Neural progenitor cell (in vitro differentiated cells): Measurements from ENCODE around the gene INHBC. TPM values are rescaled to one million over a fixed set of nuclear protein-coding genes. Genes with fewer than 3 reads are reported as not detected.

Experiments used
- DNase-seq: peaks from one replicate; pipeline ENCODE4 v3.0.0-alpha.2; 2016; ENCODE audit warnings: low spot score
- H2AFZ ChIP-seq: fragments of 200-600 bp; sonication (generic); replicated peaks from 2 replicates; pipeline ENCODE4 v1.6.1; 2016; ENCODE audit warnings: antibody characterized with exemption
- H3F3A ChIP-seq: fragments of 200-600 bp; sonication (generic); 2 replicates; pipeline ENCODE4 v1.6.1; 2016; ENCODE audit warnings: antibody characterized with exemption, low read depth
- H3K27ac ChIP-seq: fragments of 200-600 bp; sonication (generic); 2 replicates; pipeline ENCODE4 v1.5.1; 2016; ENCODE audit warnings: mild to moderate bottlenecking
- H3K27me3 ChIP-seq: fragments of 200-600 bp; sonication (generic); 2 replicates; pipeline ENCODE4 v1.6.1; 2016; ENCODE audit warnings: mild to moderate bottlenecking, moderate library complexity
- H3K36me3 ChIP-seq: fragments of 200-600 bp; sonication (generic); 2 replicates; pipeline ENCODE4 v1.5.1; 2016
- H3K4me1 ChIP-seq: fragments of 200-600 bp; sonication (generic); 2 replicates; pipeline ENCODE4 v1.6.1; 2016; ENCODE audit warnings: mixed run types
- H3K4me2 ChIP-seq: fragments of 200-600 bp; sonication (generic); 2 replicates; pipeline ENCODE4 v1.6.1; 2016
- H3K4me3 ChIP-seq: fragments of 200-600 bp; sonication (generic); 2 replicates; pipeline ENCODE4 v1.5.1; 2016
- H3K79me2 ChIP-seq: fragments of 200-600 bp; sonication (generic); 2 replicates; pipeline ENCODE4 v1.6.1; 2016; ENCODE audit warnings: low read depth
- H3K9ac ChIP-seq: fragments of 200-600 bp; sonication (generic); 2 replicates; pipeline ENCODE4 v1.6.1; 2016
- H3K9me3 ChIP-seq: fragments of 200-600 bp; sonication (generic); 2 replicates; pipeline ENCODE4 v1.5.1; 2016; ENCODE audit warnings: low read depth
- H4K20me1 ChIP-seq: fragments of 200-600 bp; sonication (generic); 2 replicates; pipeline ENCODE4 v1.6.1; 2016; ENCODE audit warnings: low read depth
- H3K27ac Mint-ChIP-seq: 3 replicates; pipeline ENCODE4 v1.8.0; 2021; ENCODE audit warnings: mixed read lengths
- H3K27me3 Mint-ChIP-seq: 2 replicates; pipeline ENCODE4 v1.8.0; 2022; ENCODE audit warnings: low read depth, mild to moderate bottlenecking, inconsistent platforms, moderate library complexity, mixed read lengths; ENCODE audit not compliant: insufficient read depth
- H3K36me3 Mint-ChIP-seq: 3 replicates; pipeline ENCODE4 v1.8.0; 2021; ENCODE audit warnings: mixed read lengths
- H3K4me1 Mint-ChIP-seq: 3 replicates; pipeline ENCODE4 v1.8.0; 2021; ENCODE audit warnings: mixed read lengths
- H3K4me3 Mint-ChIP-seq: 3 replicates; pipeline ENCODE4 v1.8.0; 2021; ENCODE audit warnings: mild to moderate bottlenecking, moderate library complexity, mixed read lengths
- H3K9me3 Mint-ChIP-seq: 3 replicates; pipeline ENCODE4 v1.8.0; 2020; ENCODE audit warnings: mixed read lengths
- CTCF ChIP-seq: fragments of 200-600 bp; sonication (generic); IDR thresholded peaks from 2 replicates; pipeline ENCODE4 v1.5.1; 2017; ENCODE audit warnings: antibody characterized with exemption, mild to moderate bottlenecking
- EZH2 ChIP-seq: fragments of 200-600 bp; sonication (generic); IDR thresholded peaks from 2 replicates; pipeline ENCODE4 v1.6.1; 2017; ENCODE audit warnings: antibody characterized with exemption, mild to moderate bottlenecking, moderate library complexity
- EZH2phosphoT487 ChIP-seq: fragments of 200-600 bp; sonication (generic); IDR thresholded peaks from 2 replicates; pipeline ENCODE4 v1.6.1; 2017; ENCODE audit warnings: antibody characterized with exemption
- total RNA-seq: library from RNA; depleted of rRNA; stranded (reverse); fragments of >200 nt; gene quantifications from 2 replicates; pipeline ENCODE4 v1.2.3, GENCODE V29; 2015; ENCODE audit warnings: low replicate concordance

INHBC gene
- total RNA-seq, 1 donor from 2014 or later = not detected

GRCh38 chr12:57454213-57454565, 19.6 kb downstream of the INHBC start:
- H3K27ac Mint-ChIP-seq = no peak overlapping the region
- H3K36me3 ChIP-seq = no peaks in the 10 kb centered on the region
- H3K9me3 ChIP-seq = no peaks in the 10 kb centered on the region
- no peak overlapping the region for H2AFZ ChIP-seq
- no peak overlapping the region for H3K9ac ChIP-seq
- H3K9me3 Mint-ChIP-seq = no peaks in the 10 kb centered on the region
- peaks cover 22% of the 10 kb centered on the region for H3K27me3 Mint-ChIP-seq
- H3K27ac ChIP-seq = no peak overlapping the region
- H4K20me1 ChIP-seq = no peaks in the 10 kb centered on the region
- no peaks in the 10 kb centered on the region for H3F3A ChIP-seq
- peaks cover 24% of the 10 kb centered on the region for H3K4me1 ChIP-seq
- H3K79me2 ChIP-seq = no peaks in the 10 kb centered on the region
- no peak for TF ChIP-seq CTCF
- no peak for TF ChIP-seq EZH2phosphoT487
- no peak for TF ChIP-seq EZH2
- H3K4me3 ChIP-seq = no peak overlapping the region
- no peak for DNase-seq
- no peak overlapping the region for H3K4me2 ChIP-seq
- H3K36me3 Mint-ChIP-seq = no peaks in the 10 kb centered on the region
- no peak overlapping the region for H3K4me3 Mint-ChIP-seq
- no peaks in the 10 kb centered on the region for H3K27me3 ChIP-seq
- H3K4me1 Mint-ChIP-seq = peaks cover 35% of the 10 kb centered on the region

- Mint-ChIP-seq H3K36me3 (no peaks in the 10 kb centered on the region), H3K4me3 (peak within 1 kb of the TSS; percentile 72), H3K27me3 (peaks cover 26% of the 10 kb centered on the region), H3K9me3 (no peaks in the 10 kb centered on the region), H3K27ac (no peak within 1 kb of the TSS), H3K4me1 (peaks cover 38% of the 10 kb centered on the region)
- no peaks in the 10 kb centered on the region for H4K20me1 ChIP-seq
- no peak within 1 kb of the TSS for H3K27ac ChIP-seq
- H3K4me2 ChIP-seq = peak within 1 kb of the TSS; percentile 50
- peak; percentile 86 for DNase-seq
- H3K9me3 ChIP-seq = no peaks in the 10 kb centered on the region
- TF ChIP-seq EZH2phosphoT487 = no peak
- no peak for TF ChIP-seq EZH2
- TF ChIP-seq CTCF = no peak
- H3K4me1 ChIP-seq = peaks cover 24% of the 10 kb centered on the region
- H3K4me3 ChIP-seq = no peak within 1 kb of the TSS
- H3F3A ChIP-seq = peaks cover 3% of the 10 kb centered on the region
- H3K79me2 ChIP-seq = no peaks in the 10 kb centered on the region
- no peaks in the 10 kb centered on the region for H3K27me3 ChIP-seq
- no peak within 1 kb of the TSS for H3K9ac ChIP-seq
- H2AFZ ChIP-seq = peak within 1 kb of the TSS; percentile 67
- H3K36me3 ChIP-seq = no peaks in the 10 kb centered on the region
Measured at GRCh38 chr12:57454566-57455373, 20.2 kb downstream of the INHBC start, which contains the start of gene INHBE. Gene INHBE, plus strand, starts transcription at chr12:57455307. Its CDS starts 230 bp downstream, at chr12:57455537.

GRCh38 chr12:57455374-57456144, 21.0 kb downstream of the INHBC start:
- Histone ChIP-seq H3K27me3 (peaks cover 6% of the 10 kb centered on the region), H3K4me2 (peak overlapping the region; percentile 50), H3K4me1 (peaks cover 30% of the 10 kb centered on the region), H3F3A (peaks cover 9% of the 10 kb centered on the region), H3K9me3 (no peaks in the 10 kb centered on the region), H3K9ac (no peak overlapping the region), H3K79me2 (no peaks in the 10 kb centered on the region), H3K36me3 (no peaks in the 10 kb centered on the region), H3K4me3 (no peak overlapping the region), H2AFZ (peak overlapping the region; percentile 67), H3K27ac (no peak overlapping the region), H4K20me1 (peaks cover 6% of the 10 kb centered on the region)
- Mint-ChIP-seq H3K4me3 (peak overlapping the region; percentile 72), H3K27ac (no peak overlapping the region), H3K36me3 (no peaks in the 10 kb centered on the region), H3K4me1 (peaks cover 43% of the 10 kb centered on the region), H3K9me3 (no peaks in the 10 kb centered on the region), H3K27me3 (peaks cover 29% of the 10 kb centered on the region)
- TF ChIP-seq EZH2phosphoT487 (no peak), EZH2 (no peak), CTCF (no peak)
- DNase-seq = no peak
